Right ventricle myocardium superior (tissue), 1 donor: Measurements from ENCODE around the gene LILRA6. TPM values are rescaled to one million over a fixed set of nuclear protein-coding genes. Genes with fewer than 3 reads are reported as not detected.
"Not testable (repeated sequence)": the region's sequence is repeated elsewhere in the genome, so short reads cannot be mapped to it uniquely, and the experiment has no call there.

ENCODE experiments used
- ATAC-seq: fragments of 200-7000 bp; cut with Tn5 transposase; one replicate; pipeline ENCODE4 v1.9.1; 2020; ENCODE audit warnings: mild to moderate bottlenecking; ENCODE audit not compliant: poor library complexity
- DNase-seq: peaks from one replicate; pipeline ENCODE4 v3.0.0-alpha.2; 2020
- intact Hi-C: fragments of 100-400 bp; cut with DNase I; formaldehyde crosslinking; loops from one replicate; pipeline ENCODE4 v1.11.2; 2022
- total RNA-seq: library from RNA; stranded (reverse); fragmentation: NEBNext Ultra II Directional; extraction: Animal tissue kit (Norgen Biotek cat#: 25700); gene quantifications from one replicate; pipeline ENCODE4 v1.2.1, GENCODE V29; 2021
- donor health status: DM: no; HTN: yes; CAD: no; lungs with severe emphysema.

The LILRA6 gene
- total RNA-seq, 1 donor from 2014 or later = 1.8 TPM

DNA sequence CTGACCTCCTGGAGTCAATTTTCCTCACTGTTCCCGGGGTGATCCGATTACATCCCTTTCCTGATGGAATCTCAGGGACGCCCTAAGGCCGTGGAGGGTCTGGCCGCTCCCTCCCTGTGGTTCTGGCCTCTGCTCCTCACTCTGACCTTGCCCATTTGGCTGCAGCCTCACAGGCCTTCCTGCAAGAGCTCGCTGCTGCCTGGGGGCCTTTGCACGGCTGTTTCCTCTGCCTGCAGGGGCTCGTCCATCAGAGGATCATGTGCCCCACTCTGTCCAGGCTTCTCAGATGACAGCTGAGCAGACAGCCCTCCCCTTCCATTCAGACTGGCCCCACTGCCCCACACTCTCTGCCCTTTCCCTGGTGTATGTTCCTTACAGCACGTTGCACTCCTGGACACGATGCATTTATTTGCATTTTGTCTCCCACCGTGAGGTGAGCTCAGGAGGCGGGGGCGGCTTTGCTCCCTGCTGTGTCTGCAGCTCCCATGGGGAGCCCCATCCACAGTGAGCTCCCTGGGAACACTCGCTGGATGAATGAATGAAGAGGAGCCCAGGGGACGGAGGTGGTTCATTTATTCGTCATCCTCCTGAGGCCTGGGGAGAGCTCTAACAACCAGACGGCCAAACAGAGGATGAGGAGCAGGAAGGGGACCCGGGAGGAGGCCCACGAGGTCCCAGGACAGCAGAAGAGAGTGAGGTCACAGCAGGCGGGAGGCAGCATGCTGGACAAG is 24.9 kb downstream of the LILRA6 start:
- ATAC-seq, intact Hi-C loops, DNase-seq: not testable (repeated sequence)

DNA sequence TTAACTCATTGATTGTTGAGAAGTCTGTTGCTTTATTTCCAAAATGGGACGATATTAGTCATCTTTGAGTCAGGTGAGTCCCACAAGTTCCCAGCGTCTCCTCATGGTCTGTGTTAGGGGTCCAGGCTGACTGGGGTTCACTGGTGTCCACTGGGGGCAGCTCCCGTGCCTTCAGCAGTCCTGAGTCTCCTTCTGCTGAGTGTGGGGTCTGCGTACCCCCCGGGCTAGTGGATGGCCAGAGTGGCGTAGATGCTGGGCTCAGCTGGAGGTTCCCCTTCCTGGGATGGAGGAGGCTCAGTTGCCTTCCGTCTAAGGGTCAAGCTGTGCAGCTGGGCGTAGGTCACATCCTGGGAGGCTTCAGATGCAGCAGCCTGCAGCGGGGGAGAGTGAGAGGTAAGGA is 25.7 kb downstream of the LILRA6 start:
- intact Hi-C loops = no loop called here
- DNase-seq (no peak), ATAC-seq (no peak)

DNA sequence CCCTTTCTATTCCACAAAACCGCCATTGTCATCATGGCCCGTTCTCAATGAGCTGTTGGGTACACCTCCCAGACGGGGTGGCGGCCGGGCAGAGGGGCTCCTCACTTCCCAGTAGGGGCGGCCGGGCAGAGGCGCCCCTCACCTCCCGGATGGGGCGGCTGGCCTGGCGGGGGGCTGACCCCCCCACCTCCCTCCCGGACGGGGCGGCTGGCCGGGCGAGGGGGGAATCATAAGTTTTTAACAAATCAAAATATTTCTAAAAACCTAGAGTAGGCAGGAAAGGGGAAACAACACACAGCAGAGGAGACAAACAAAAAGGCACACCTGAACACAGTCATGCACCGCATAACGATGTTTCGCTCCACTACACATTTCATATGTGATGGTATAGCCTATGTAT is 27.9 kb downstream of the LILRA6 start:
- ATAC-seq, intact Hi-C loops, DNase-seq: not testable (repeated sequence)

DNA sequence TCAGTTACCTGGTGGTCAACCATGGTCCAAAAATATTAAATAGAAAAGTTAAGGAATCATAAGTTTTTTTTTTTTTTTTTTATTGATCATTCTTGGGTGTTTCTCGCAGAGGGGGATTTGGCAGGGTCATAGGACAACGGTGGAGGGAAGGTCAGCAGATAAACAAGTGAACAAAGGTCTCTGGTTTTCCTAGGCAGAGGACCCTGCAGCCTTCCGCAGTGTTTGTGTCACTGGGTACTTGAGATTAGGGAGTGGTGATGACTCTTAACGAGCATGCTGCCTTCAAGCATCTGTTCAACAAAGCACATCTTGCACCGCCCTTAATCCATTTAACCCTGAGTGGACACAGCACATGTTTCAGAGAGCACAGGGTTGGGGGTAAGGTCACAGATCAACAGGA is 28.4 kb downstream of the LILRA6 start:
- DNase-seq, ATAC-seq, intact Hi-C loops: not testable (repeated sequence)

DNA sequence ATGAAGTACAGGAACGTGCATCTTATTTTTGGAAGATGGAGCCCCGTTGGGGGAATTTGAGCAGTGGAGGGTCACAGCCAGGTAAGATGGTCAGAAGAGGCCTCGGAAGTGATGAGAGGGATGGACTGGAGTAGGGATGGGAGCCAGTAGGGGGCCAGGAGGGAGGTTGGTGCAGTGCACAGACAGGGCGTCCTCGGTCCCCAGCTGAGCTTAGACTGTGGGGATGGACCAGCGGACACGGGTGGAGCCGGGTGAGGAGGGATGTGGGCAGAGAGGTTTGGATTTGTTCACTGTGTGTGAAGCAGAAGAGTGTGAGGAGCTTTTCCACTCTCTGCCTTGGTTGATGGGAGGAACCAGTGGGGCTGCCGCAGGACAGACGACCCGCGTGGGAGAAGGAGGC is 31.4 kb downstream of the LILRA6 start:
- ATAC-seq (no peak), DNase-seq (no peak)
- intact Hi-C loops = no loop called here

DNA sequence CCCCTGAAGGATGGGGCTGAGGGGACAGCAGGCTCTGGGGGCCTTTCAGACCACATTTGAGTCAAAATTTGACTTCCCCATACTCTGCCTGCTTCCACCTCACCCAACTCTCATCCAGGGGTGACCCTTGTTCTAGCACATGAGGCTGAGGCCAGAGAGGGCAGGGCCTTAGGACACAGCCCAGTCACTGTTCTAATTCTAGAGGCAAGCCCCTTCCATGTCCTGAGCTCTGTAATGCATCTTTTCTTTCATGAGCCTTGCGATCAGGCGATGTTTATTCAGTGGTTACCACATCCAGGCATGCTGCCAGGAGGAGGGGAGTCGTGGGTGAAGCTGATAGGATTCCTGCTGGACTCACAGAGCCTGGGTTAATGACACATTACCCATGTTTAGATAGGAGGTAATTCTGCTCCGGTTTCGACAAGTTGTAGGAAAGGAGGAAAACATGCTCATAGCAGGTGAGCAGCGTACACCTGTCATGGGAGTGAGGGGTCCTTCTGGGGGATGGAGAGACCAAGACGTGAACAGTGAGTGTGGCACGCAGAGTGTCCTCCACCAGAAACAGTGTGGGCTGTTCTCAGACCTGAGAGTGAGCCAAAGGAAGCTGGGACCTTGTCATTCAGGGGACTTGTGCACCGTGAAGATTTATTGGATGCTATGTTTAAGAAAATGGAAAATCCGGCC is 32.6 kb downstream of the LILRA6 start:
- DNase-seq (peak; percentile 89), ATAC-seq (peak; percentile 65)
- intact Hi-C loops = no loop called here

DNA sequence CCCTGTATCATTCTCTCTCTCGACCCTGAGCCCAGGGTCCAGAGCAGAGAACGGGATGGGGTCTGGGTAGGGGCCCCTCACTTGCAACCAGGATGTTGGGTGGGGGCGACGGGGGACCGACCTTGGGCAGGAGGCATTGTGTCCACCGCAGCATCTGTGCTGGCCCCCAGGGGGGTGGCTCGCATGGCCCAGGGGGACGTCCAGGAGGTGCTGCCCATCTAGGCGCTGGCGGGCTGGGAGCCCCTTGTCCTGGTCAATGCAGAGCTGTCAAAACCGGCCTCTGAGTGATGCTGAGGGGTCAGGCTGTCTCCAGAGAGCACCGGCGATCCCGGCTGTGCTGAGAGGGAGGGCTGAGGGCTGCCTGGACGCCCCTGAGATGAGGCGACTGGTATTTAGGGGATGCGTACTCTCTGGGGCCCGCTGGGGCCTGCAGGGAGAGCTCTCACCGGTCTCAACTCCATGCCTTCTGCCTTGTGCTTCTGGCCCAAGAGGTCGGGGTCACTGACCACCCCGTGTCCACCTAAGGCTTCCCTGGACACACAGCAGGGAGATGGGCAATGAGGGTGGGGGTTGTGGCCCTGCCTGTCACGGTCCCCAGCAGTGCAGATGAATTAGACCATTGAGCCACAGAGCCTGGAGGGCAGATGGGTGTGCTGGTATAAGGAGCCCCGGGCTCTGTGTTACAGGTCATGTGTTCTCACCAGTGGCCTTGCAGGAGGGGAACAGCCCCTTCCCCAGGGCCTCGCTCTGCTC is 33.4 kb downstream of the LILRA6 start:
- peak; percentile 2 for ATAC-seq
- intact Hi-C loops = no loop called here

DNA sequence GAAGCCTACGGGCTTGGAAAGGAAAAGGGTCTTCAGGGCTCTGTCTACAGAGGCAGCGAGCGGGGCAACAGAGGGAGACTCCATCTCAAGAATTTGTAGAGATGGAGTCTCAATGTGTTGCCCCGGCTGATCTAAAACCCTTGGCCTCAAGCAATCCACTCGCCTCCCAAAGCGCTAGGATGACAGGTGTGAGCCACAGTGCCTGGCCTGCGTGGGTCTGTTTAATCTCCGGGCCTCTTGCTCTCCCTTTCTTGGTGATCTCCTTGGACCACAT is 33.9 kb downstream of the LILRA6 start:
- DNase-seq (no peak), ATAC-seq (no peak)
- intact Hi-C loops = no loop called here

More for the DNA sequence above, 33.4 kb downstream of the LILRA6 start:
- DNase-seq = no peak

DNA sequence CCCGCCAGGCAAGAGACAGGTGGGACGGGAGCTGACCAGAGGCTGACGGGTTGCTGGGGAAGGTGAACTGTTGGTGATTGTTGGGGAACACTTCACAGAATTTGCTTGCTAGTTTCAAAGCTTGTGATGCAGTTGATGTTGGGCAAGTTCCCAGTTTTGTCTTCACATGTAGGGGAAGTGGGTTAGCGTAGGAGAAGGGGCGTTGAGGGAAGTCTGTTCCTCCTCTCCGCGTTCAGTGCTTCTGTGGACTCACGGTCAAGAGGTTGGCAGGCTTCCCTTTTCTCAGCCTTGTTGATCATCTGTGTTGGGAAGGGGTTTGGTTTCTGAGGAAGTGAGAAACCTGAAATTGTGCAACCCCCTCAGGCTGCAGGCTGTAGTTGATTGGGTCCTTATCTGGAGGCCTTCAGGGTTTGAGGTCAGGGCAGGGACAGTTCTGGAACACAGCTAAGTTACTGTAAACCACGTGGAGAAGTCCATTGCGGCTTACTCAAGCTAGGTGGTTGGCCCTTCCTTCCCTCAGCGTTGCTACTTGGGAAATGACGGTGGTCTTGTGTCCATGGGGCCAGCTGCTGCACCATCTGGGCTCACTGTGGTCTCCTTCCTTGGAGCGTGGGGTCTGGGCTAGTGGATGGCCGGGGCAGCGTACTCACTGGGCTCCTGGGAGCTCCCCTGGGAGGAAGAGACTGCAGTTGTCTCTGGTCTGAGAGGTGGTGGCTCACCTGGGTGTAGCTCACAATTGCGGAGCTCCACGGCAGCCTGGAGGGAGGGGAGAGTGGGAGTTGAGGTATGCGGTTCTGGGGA is 34.4 kb downstream of the LILRA6 start:
- ATAC-seq = peak; percentile 57
- intact Hi-C loops = no loop called here
- DNase-seq = peak; percentile 70

DNA sequence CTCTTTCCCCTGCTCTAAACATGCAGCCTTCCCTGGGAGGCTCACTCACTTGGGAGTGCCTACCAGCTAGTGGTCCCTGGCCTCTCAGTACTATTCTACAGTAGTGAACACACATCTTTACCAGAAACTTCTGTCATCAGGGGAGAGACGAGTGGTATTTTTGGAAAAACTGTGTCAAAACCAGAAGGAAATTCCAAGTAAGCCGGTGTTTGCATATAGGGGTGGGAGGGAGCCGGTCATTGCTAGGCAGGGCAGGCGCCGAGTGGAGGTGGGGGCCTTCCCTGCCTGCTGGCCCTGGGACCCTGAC is 35.0 kb downstream of the LILRA6 start:
- intact Hi-C loops = no loop called here
- DNase-seq = no peak
- no peak for ATAC-seq

DNA sequence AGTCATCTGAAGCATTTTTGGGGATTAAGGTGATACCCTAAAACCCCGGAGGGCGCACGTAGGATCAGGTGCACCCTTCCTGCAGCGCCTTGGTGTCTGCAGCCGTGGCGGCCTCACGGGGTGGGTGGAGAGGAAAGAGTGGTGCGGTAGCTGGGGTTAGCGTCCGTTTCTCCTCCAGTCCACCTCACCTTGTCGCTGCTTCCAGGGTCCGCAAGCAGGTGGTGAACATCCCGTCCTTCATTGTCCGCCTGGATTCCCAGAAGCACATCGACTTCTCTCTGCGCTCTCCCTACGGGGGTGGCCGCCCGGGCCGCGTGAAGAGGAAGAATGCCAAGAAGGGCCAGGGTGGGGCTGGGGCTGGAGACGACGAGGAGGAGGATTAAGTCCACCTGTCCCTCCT is 35.4 kb downstream of the LILRA6 start:
- intact Hi-C loops, DNase-seq, ATAC-seq: not testable (repeated sequence)

DNA sequence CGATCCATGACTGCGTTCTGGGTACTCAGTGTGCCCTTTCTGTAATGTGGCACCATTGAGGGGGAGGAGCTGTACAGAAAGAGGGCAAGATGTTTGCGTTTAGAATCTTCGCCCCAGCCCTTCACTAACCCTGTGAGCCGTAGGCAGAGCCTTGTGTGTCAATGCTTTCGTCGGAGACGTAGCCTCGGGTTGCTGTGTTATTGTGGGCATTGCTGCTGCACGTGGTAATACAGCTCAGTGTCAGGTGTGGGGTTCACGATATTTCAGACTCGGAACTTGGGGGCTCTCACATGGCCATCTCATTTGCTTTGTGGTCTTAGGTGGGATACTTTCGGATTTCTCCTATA is 35.8 kb downstream of the LILRA6 start:
- DNase-seq = no peak
- intact Hi-C loops = no loop called here

DNA sequence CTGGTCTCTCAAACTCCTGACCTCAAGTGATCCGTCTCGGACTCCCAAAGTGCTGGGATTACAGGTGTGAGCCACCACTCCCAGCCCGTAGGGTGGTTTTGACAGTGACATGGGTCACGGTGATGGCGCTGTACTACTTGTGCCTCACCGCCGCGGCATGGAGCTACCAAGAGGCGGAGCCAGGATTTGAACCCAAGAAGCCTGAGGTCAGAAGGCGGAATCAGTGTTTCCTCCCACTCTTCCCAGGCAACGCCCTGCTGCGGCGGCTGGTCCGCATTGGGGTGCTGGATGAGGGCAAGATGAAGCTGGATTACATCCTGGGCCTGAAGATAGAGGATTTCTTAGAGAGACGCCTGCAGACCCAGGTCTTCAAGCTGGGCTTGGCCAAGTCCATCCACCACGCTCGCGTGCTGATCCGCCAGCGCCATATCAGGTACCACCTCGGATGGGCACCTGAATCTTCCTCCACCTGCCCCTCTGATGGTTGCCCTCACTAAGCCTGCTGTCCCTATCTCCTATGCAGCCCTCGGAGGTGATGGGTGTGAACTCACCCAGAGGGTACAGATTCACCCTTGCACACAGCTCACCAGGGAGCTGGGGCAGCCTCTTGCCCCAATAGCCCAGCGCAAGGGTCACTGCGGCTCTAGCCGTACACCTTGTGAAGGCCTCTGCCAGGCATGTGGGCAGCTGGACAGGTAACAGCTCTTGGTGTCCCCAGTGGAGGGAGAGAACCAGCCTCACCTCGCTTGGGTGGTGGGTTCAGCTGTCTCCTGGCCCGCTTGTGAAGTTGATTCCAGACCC is 36.4 kb downstream of the LILRA6 start:
- DNase-seq = no peak
- intact Hi-C loops = no loop called here
- no peak for ATAC-seq

More for the DNA sequence above, 35.8 kb downstream of the LILRA6 start:
- no peak for ATAC-seq

DNA sequence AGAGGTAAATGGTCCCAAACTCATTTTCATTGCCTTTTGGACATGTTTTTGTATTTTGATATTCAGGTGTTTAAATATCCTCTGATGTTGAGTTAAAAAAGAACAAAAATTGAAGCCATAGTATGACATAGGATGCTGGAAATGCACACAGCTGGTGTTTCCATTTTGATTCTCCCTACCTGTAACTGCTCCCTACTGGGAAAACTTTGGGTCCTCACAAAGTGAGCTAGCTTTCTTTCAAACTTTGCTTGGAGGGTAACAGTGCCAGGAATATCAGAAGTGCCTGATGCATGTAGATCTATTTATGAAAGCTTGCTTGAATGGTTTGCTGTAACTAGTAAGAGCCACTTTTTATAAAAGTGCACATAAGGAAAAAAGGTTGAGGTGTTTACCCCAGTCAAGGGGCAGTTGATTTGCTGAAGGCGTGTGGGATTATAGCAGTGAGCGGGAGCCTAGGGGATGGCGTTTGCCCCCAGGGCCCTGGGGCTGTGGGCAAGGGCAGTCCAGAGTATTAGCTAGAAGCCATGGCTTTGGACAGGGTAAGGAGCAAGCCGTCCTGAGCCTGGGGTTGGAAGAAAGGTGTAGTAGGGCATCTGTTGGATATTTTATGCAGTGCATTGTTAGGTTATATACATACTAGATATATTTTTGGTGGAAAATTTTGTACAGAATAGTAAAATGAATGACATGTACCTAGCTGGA is 37.7 kb downstream of the LILRA6 start:
- no peak for ATAC-seq
- no peak for DNase-seq
- intact Hi-C loops = no loop called here

DNA sequence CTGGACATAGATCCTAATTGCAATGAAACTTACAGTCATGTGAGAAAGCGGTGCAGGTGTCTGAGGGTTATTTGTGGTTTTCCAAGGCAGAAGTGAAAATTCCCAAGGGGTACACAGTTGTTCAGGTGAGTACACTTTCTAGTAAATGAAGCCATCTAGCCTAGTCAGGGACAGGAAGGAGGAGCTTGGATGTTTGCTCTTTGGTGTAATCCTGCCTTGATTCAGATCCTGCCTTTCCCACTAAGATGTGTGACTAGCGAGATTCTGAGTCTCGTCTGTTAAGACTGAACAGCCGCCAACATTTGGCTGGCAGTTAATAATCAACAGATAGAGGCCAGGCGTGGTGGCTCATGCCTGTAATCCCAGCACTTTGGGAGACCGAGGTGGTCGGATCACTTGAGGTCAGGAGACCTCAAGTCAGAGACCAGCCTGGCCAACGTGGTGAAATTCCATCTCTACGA is 39.4 kb downstream of the LILRA6 start:
- intact Hi-C loops = no loop called here

DNA sequence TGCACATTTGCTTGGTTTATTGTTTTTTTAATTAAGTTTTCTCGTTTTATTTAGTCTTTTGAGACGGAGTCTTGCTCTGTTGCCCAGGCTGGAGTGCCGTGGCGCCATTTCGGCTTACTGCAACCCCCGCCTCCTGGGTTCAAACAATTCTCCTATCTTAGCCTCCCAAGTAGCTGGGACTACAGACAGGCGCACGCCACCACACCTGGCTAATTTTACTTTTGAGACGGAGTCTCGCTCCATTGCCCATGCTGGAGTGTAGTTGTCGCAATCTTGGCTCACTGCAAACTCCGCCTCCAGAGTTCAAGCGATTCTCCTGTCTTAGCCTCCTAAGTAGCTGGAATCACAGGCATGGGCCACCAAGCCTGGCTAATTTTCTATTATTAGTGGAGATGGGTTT is 40.6 kb downstream of the LILRA6 start:
- intact Hi-C loops = no loop called here
- ATAC-seq = no peak
- DNase-seq = no peak

More for the DNA sequence above, 39.4 kb downstream of the LILRA6 start:
- DNase-seq (no peak), ATAC-seq (no peak)

DNA sequence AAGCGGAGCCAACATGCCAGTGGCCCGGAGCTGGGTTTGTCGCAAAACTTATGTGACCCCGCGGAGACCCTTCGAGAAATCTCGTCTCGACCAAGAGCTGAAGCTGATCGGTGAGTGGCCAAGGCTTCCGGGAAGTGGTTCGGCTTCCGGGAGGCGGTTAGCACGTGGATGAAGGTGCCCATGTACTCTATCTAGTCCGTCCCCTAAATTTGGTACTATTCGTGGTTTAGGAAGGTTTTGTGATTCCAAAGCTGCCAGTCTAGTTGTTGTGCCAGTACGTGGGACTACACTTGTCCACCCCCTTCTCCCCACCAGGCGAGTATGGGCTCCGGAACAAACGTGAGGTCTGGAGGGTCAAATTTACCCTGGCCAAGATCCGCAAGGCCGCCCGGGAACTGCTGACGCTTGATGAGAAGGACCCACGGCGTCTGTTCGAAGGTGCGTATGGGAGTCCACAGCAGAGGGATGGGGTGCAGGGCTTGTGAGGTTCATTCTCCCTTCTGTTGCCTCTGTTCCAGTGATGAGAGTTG is 41.4 kb downstream of the LILRA6 start:
- ATAC-seq = no peak
- intact Hi-C loops = no loop called here
- DNase-seq = no peak

DNA sequence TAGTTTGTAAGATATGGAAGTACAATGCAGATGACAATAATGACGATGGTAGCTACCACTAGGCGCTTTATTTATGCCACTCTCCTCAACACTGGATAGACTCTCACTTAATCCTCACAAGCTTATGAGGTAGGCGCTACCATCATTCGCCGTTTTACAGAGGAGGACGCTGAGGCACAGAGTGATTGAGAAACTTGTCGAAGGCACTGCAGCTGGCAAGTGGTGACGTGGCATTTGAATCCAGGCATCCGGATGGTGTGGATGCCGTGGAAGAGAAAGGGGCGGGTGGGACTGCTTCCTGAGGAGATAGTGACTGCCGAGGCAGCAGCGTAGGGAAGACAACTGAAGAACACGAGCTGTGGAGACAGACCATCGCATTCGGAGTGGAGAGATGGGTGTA is 43.2 kb downstream of the LILRA6 start:
- ATAC-seq = no peak
- intact Hi-C loops = no loop called here
- DNase-seq = no peak
